Measurements from ENCODE around the gene HFE. TPM values are rescaled to one million over a fixed set of nuclear protein-coding genes. Genes with fewer than 3 reads are reported as not detected.
A peak's percentile ranks its signal among the peaks of the same experiment; 100 is the strongest.

The HFE gene
- total and polyA plus RNA-seq, 2 of the 13 experiments (the other 11 are each of a cell fraction or from before 2014, with no cell fraction given), result 3.7 to 6.3 TPM

GRCh38 chr6:26123947-26124780, 36.9 kb downstream of the HFE start (continued):
- TF ChIP-seq, protein P1, sequence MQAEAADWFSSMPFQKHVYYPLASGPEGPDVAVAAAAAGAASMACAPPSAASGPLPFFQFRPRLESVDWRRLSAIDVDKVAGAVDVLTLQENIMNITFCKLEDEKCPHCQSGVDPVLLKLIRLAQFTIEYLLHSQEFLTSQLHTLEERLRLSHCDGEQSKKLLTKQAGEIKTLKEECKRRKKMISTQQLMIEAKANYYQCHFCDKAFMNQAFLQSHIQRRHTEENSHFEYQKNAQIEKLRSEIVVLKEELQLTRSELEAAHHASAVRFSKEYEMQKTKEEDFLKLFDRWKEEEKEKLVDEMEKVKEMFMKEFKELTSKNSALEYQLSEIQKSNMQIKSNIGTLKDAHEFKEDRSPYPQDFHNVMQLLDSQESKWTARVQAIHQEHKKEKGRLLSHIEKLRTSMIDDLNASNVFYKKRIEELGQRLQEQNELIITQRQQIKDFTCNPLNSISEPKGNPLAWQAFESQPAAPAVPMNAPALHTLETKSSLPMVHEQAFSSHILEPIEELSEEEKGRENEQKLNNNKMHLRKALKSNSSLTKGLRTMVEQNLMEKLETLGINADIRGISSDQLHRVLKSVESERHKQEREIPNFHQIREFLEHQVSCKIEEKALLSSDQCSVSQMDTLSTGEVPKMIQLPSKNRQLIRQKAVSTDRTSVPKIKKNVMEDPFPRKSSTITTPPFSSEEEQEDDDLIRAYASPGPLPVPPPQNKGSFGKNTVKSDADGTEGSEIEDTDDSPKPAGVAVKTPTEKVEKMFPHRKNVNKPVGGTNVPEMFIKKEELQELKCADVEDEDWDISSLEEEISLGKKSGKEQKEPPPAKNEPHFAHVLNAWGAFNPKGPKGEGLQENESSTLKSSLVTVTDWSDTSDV (CRISPR knock-in tag; IDR thresholded peaks at IDR 0.05), result no peak
- TF ChIP-seq, protein P2, sequence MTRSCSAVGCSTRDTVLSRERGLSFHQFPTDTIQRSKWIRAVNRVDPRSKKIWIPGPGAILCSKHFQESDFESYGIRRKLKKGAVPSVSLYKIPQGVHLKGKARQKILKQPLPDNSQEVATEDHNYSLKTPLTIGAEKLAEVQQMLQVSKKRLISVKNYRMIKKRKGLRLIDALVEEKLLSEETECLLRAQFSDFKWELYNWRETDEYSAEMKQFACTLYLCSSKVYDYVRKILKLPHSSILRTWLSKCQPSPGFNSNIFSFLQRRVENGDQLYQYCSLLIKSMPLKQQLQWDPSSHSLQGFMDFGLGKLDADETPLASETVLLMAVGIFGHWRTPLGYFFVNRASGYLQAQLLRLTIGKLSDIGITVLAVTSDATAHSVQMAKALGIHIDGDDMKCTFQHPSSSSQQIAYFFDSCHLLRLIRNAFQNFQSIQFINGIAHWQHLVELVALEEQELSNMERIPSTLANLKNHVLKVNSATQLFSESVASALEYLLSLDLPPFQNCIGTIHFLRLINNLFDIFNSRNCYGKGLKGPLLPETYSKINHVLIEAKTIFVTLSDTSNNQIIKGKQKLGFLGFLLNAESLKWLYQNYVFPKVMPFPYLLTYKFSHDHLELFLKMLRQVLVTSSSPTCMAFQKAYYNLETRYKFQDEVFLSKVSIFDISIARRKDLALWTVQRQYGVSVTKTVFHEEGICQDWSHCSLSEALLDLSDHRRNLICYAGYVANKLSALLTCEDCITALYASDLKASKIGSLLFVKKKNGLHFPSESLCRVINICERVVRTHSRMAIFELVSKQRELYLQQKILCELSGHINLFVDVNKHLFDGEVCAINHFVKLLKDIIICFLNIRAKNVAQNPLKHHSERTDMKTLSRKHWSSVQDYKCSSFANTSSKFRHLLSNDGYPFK (CRISPR knock-in tag; IDR thresholded peaks at IDR 0.05; ENCODE audit: borderline replicate concordance), result peak; percentile 82
- no peak for TF ChIP-seq HNF4G (IDR thresholded peaks at IDR 0.05; ENCODE audit: borderline replicate concordance, low read depth, low read length)
- TF ChIP-seq HNF4G (CRISPR knock-in tag; IDR thresholded peaks at IDR 0.05; ENCODE audit: borderline replicate concordance, low read depth), result no peak
- peak; percentile 71 for TF ChIP-seq MYPOP (CRISPR knock-in tag; IDR thresholded peaks at IDR 0.05)
- no peak for TF ChIP-seq CCAR2 (optimal IDR thresholded peaks at IDR 0.05; ENCODE audit: low read depth, low read length)
- no peak for TF ChIP-seq ZNF274 (CRISPR knock-in tag; IDR thresholded peaks at IDR 0.05)
- TF ChIP-seq EED (CRISPR knock-in tag; IDR thresholded peaks at IDR 0.05), result peak; percentile 52; the same call in 1 of the 2 replicates
- TF ChIP-seq GMEB2 (CRISPR knock-in tag; IDR thresholded peaks at IDR 0.05; ENCODE audit: low read depth), result no peak
- TF ChIP-seq FOXK1 (CRISPR knock-in tag; IDR thresholded peaks at IDR 0.05; ENCODE audit: borderline replicate concordance, low read depth), result peak; percentile 74
- peak; percentile 93 for TF ChIP-seq SAP130 (CRISPR knock-in tag; IDR thresholded peaks at IDR 0.05; ENCODE audit: low read depth)
- no peak for TF ChIP-seq FOXJ3 (CRISPR knock-in tag; IDR thresholded peaks at IDR 0.05; ENCODE audit: borderline replicate concordance)
- 0 out of 2 replicates have a peak, but pooled peaks have one; percentile 81 for TF ChIP-seq ZNF225 (CRISPR knock-in tag; IDR thresholded peaks at IDR 0.05)
- TF ChIP-seq THYN1 (CRISPR knock-in tag; IDR thresholded peaks at IDR 0.05; ENCODE audit: borderline replicate concordance, low read depth), result 0 out of 2 replicates have a peak, but pooled peaks have one; percentile 16
- TF ChIP-seq ZFYVE20 (CRISPR knock-in tag; IDR thresholded peaks at IDR 0.05; ENCODE audit: borderline replicate concordance, low read depth), result peak; percentile 29; the same call in 1 of the 2 replicates
- TF ChIP-seq MEIS1 (CRISPR knock-in tag; IDR thresholded peaks at IDR 0.05; ENCODE audit: borderline replicate concordance), result no peak
- no peak for TF ChIP-seq GPBP1L1 (CRISPR knock-in tag; IDR thresholded peaks at IDR 0.05)
- no peak for TF ChIP-seq RNF2 (conservative IDR thresholded peaks at IDR 0.05; ENCODE audit: low read depth)
- no peak for TF ChIP-seq ZKSCAN8 (CRISPR knock-in tag; IDR thresholded peaks at IDR 0.05; ENCODE audit: borderline replicate concordance)
